SK-N-SH treated with all-trans-retinoic acid at 6 μM for 48 hours (cell line): ENCODE data around the gene CEACAM8.

Experiments used
- ATAC-seq: fragments of 200-7000 bp; cut with Tn5 transposase; 3 replicates; pipeline ENCODE4 v1.9.1; 2020; ENCODE audit warnings: mild to moderate bottlenecking, moderate library complexity
- BACH2 ChIP-seq: fragments of 250-450 bp; sonication (Bioruptor Pico); IDR thresholded peaks from 2 replicates; pipeline ENCODE4 v1.9.0; 2021; ENCODE audit warnings: mild to moderate bottlenecking, borderline replicate concordance
- CREB5 ChIP-seq: fragments of 250-450 bp; sonication (Bioruptor Pico); IDR thresholded peaks from 2 replicates; pipeline ENCODE4 v1.5.1; 2020; ENCODE audit warnings: low read depth, mild to moderate bottlenecking, moderate library complexity
- CSDC2 ChIP-seq: fragments of 250-450 bp; sonication (Bioruptor Pico); IDR thresholded peaks from 2 replicates; pipeline ENCODE4 v1.5.0; 2020; ENCODE audit warnings: mild to moderate bottlenecking, moderate library complexity
- CSRNP3 ChIP-seq: fragments of 250-450 bp; sonication (Bioruptor Pico); IDR thresholded peaks from 2 replicates; pipeline ENCODE4 v1.5.1; 2021; ENCODE audit warnings: mild to moderate bottlenecking, moderate library complexity
- ESRRG ChIP-seq: fragments of 250-450 bp; sonication (Bioruptor Pico); IDR thresholded peaks from 2 replicates; pipeline ENCODE4 v1.6.1; 2021; ENCODE audit warnings: mild to moderate bottlenecking
- GLIS3 ChIP-seq: fragments of 250-450 bp; sonication (Bioruptor Pico); IDR thresholded peaks from 2 replicates; pipeline ENCODE4 v1.5.0; 2020; ENCODE audit warnings: mild to moderate bottlenecking, moderate library complexity
- ISL1 ChIP-seq: fragments of 250-450 bp; sonication (Bioruptor Pico); IDR thresholded peaks from 2 replicates; pipeline ENCODE4 v2.1.2; 2022; ENCODE audit warnings: mild to moderate bottlenecking, moderate library complexity
- OSR1 ChIP-seq: fragments of 250-450 bp; sonication (Bioruptor Pico); IDR thresholded peaks from 2 replicates; pipeline ENCODE4 v1.8.0; 2022; ENCODE audit warnings: moderate library complexity, mild to moderate bottlenecking, inconsistent platforms
- RARB ChIP-seq: fragments of 250-450 bp; sonication (Bioruptor Pico); IDR thresholded peaks from 2 replicates; pipeline ENCODE4 v1.8.0; 2021; ENCODE audit warnings: mild to moderate bottlenecking, moderate library complexity
- SNAI2 ChIP-seq: fragments of 250-450 bp; sonication (Bioruptor Pico); IDR thresholded peaks from 2 replicates; pipeline ENCODE4 v1.5.0; 2020; ENCODE audit warnings: mild to moderate bottlenecking, moderate library complexity
- TCF4 ChIP-seq: fragments of 250-450 bp; sonication (Bioruptor Pico); IDR thresholded peaks from 2 replicates; pipeline ENCODE4 v1.8.0; 2021; ENCODE audit warnings: mild to moderate bottlenecking, moderate library complexity, borderline replicate concordance
- TOX ChIP-seq: fragments of 250-450 bp; sonication (Bioruptor Pico); IDR thresholded peaks from 2 replicates; pipeline ENCODE4 v1.8.0; 2021; ENCODE audit warnings: mild to moderate bottlenecking, moderate library complexity, borderline replicate concordance
- TSHZ2 ChIP-seq: fragments of 250-450 bp; sonication (Bioruptor Pico); IDR thresholded peaks from 2 replicates; pipeline ENCODE4 v1.5.0; 2020; ENCODE audit warnings: mild to moderate bottlenecking, moderate library complexity
- ZC3H10 ChIP-seq: fragments of 250-450 bp; sonication (Bioruptor Pico); IDR thresholded peaks from 2 replicates; pipeline ENCODE4 v1.5.1; 2021; ENCODE audit warnings: mild to moderate bottlenecking, moderate library complexity
- ZFP3 ChIP-seq: fragments of 250-450 bp; sonication (Bioruptor Pico); IDR thresholded peaks from 2 replicates; pipeline ENCODE4 v1.5.0; 2020; ENCODE audit warnings: mild to moderate bottlenecking, moderate library complexity
- ZFP30 ChIP-seq: fragments of 450-650 bp; formaldehyde crosslinking; IDR thresholded peaks from 2 replicates; pipeline ENCODE4 v1.5.0; 2022; ENCODE audit warnings: mild to moderate bottlenecking, moderate library complexity
- ZNF565 ChIP-seq: fragments of 450-650 bp; formaldehyde crosslinking; conservative IDR thresholded peaks from 2 replicates; pipeline ENCODE4 v1.5.0; 2020; ENCODE audit warnings: low read depth, mild to moderate bottlenecking, moderate library complexity
- ZNF70 ChIP-seq: fragments of 450-650 bp; formaldehyde crosslinking; IDR thresholded peaks from 2 replicates; pipeline ENCODE4 v1.5.0; 2020; ENCODE audit warnings: mild to moderate bottlenecking, moderate library complexity
- ZNF8 ChIP-seq: fragments of 450-650 bp; formaldehyde crosslinking; IDR thresholded peaks from 2 replicates; pipeline ENCODE4 v1.5.0; 2020; ENCODE audit warnings: mild to moderate bottlenecking, moderate library complexity
- TF ChIP-seq, protein P1 (sequence below): fragments of 250-450 bp; sonication (Bioruptor Pico); IDR thresholded peaks from 2 replicates; pipeline ENCODE4 v1.8.0; 2021; ENCODE audit warnings: low read depth, mild to moderate bottlenecking, moderate library complexity, borderline replicate concordance
- TF ChIP-seq, protein P2 (sequence below): fragments of 250-450 bp; sonication (Bioruptor Pico); IDR thresholded peaks from 2 replicates; pipeline ENCODE4 v1.8.0; 2020; ENCODE audit warnings: mild to moderate bottlenecking, moderate library complexity, borderline replicate concordance

Gene CEACAM8

GRCh38 chr19:42548552-42548951 lies 46.2 kb downstream of the CEACAM8 start (continued):
- TF ChIP-seq TOX (CRISPR knock-in tag) (no peak), SNAI2 (CRISPR knock-in tag) (no peak), ZNF565 (CRISPR knock-in tag) (no peak)

- ATAC-seq = no peak
- TF ChIP-seq RARB (CRISPR knock-in tag) = no peak
- no peak for TF ChIP-seq ZFP30 (CRISPR knock-in tag)
- TF ChIP-seq CSRNP3 (CRISPR knock-in tag) = no peak
- no peak for TF ChIP-seq SNAI2 (CRISPR knock-in tag)
- TF ChIP-seq ESRRG (CRISPR knock-in tag) = no peak
- TF ChIP-seq OSR1 = no peak
- TF ChIP-seq TCF4 (CRISPR knock-in tag) = no peak
- TF ChIP-seq, all 23 proteins: peak for 0
Measured at GRCh38 chr19:42547929-42548328, 46.8 kb downstream of the CEACAM8 start.

GRCh38 chr19:42546831-42547500 lies 47.8 kb downstream of the CEACAM8 start:
- TF ChIP-seq CSDC2 (CRISPR knock-in tag) (no peak), RARB (CRISPR knock-in tag) (no peak), ISL1 (CRISPR knock-in tag) (no peak), ZC3H10 (CRISPR knock-in tag) (no peak), TCF4 (CRISPR knock-in tag) (no peak), GLIS3 (no peak), ZNF8 (CRISPR knock-in tag) (no peak), CREB5 (CRISPR knock-in tag) (no peak)
- ATAC-seq = no peak

DNA sequence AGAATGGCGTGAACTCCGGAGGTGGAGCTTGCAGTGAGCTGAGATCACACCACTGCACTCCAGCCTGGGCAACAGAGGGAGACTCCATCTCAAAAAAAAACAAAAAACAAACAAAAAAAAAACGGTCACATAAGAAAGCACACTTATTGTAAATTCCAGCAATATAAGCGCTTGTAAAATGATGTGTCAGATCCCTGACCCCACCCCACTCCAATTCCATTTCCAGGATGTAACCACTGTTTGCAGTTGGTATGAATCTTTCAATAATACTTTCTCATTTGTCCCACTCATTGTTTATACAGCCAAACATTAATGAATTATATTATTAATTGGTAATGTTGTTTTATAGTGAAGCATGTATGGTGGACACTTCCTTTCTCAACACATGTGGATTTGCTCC lies 50.6 kb downstream of the CEACAM8 start:
- TF ChIP-seq ZNF8 (CRISPR knock-in tag) (no peak), BACH2 (CRISPR knock-in tag) (no peak)
- no peak for ATAC-seq

GRCh38 chr19:42542791-42543190 lies 51.9 kb downstream of the CEACAM8 start:
- TF ChIP-seq ZFP3 (CRISPR knock-in tag) (no peak), OSR1 (no peak), ZFP30 (CRISPR knock-in tag) (no peak), ZNF565 (CRISPR knock-in tag) (no peak), BACH2 (CRISPR knock-in tag) (no peak), SNAI2 (CRISPR knock-in tag) (no peak), ISL1 (CRISPR knock-in tag) (no peak), TSHZ2 (CRISPR knock-in tag) (no peak), CREB5 (CRISPR knock-in tag) (no peak), ZC3H10 (CRISPR knock-in tag) (no peak), ZNF70 (CRISPR knock-in tag) (no peak), ZNF8 (CRISPR knock-in tag) (no peak), CSDC2 (CRISPR knock-in tag) (no peak), RARB (CRISPR knock-in tag) (no peak), TOX (CRISPR knock-in tag) (no peak)
- TF ChIP-seq, protein P1, sequence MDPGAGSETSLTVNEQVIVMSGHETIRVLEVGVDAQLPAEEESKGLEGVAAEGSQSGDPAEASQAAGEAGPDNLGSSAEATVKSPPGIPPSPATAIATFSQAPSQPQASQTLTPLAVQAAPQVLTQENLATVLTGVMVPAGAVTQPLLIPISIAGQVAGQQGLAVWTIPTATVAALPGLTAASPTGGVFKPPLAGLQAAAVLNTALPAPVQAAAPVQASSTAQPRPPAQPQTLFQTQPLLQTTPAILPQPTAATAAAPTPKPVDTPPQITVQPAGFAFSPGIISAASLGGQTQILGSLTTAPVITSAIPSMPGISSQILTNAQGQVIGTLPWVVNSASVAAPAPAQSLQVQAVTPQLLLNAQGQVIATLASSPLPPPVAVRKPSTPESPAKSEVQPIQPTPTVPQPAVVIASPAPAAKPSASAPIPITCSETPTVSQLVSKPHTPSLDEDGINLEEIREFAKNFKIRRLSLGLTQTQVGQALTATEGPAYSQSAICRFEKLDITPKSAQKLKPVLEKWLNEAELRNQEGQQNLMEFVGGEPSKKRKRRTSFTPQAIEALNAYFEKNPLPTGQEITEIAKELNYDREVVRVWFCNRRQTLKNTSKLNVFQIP (CRISPR knock-in tag) = no peak
- TF ChIP-seq, protein P2, sequence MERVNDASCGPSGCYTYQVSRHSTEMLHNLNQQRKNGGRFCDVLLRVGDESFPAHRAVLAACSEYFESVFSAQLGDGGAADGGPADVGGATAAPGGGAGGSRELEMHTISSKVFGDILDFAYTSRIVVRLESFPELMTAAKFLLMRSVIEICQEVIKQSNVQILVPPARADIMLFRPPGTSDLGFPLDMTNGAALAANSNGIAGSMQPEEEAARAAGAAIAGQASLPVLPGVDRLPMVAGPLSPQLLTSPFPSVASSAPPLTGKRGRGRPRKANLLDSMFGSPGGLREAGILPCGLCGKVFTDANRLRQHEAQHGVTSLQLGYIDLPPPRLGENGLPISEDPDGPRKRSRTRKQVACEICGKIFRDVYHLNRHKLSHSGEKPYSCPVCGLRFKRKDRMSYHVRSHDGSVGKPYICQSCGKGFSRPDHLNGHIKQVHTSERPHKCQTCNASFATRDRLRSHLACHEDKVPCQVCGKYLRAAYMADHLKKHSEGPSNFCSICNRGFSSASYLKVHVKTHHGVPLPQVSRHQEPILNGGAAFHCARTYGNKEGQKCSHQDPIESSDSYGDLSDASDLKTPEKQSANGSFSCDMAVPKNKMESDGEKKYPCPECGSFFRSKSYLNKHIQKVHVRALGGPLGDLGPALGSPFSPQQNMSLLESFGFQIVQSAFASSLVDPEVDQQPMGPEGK = no peak
- ATAC-seq = no peak
